ENCODE measurements around the gene ZNF583. TPM values are rescaled to one million over a fixed set of nuclear protein-coding genes. Genes with fewer than 3 reads are reported as not detected.

The ZNF583 gene
- total and polyA plus RNA-seq, 2 of the 13 experiments (the other 11 are each of a cell fraction or from before 2014, with no cell fraction given), result 0.65 to 5.3 TPM

GRCh38 chr19:56403764-56404704, at the start of gene ZNF583 (continued):
- peak; percentile 66; the same call in 1 of the 2 replicates for TF ChIP-seq PRDM15 (CRISPR knock-in tag; IDR thresholded peaks at IDR 0.05)
- TF ChIP-seq RBM22 (optimal IDR thresholded peaks at IDR 0.05; ENCODE audit: low read length), result no peak
- no peak for TF ChIP-seq ZFP82 (CRISPR knock-in tag; IDR thresholded peaks at IDR 0.05; ENCODE audit: borderline replicate concordance)
- no peak for TF ChIP-seq ZNF780A (CRISPR knock-in tag; IDR thresholded peaks at IDR 0.05)
- TF ChIP-seq NCOA1 (CRISPR knock-in tag; IDR thresholded peaks at IDR 0.05), result no peak
- no peak; the same call in 1 of the 2 replicates for TF ChIP-seq HOXA5 (CRISPR knock-in tag; IDR thresholded peaks at IDR 0.05)
- TF ChIP-seq ATRX (CRISPR knock-in tag; IDR thresholded peaks at IDR 0.05; ENCODE audit: borderline replicate concordance), result no peak
- TF ChIP-seq ZNF747 (CRISPR knock-in tag; IDR thresholded peaks at IDR 0.05; ENCODE audit: borderline replicate concordance), result no peak
- peak; percentile 81 for TF ChIP-seq HCFC1 (IDR thresholded peaks at IDR 0.05; ENCODE audit: low read depth, low read length)
- 0 out of 2 replicates have a peak, but pooled peaks have one; percentile 28 for TF ChIP-seq ATF7-NPFF (CRISPR knock-in tag; IDR thresholded peaks at IDR 0.05; ENCODE audit: low read depth)
- 0 out of 2 replicates have a peak, but pooled peaks have one; percentile 13 for TF ChIP-seq ERF (CRISPR knock-in tag; IDR thresholded peaks at IDR 0.05)
- TF ChIP-seq ZBTB43 (CRISPR knock-in tag; conservative IDR thresholded peaks at IDR 0.05), result peak; percentile 56; the same call in 1 of the 2 replicates
- TF ChIP-seq SATB2 (CRISPR knock-in tag; IDR thresholded peaks at IDR 0.05), result peak; percentile 74; the same call in 1 of the 2 replicates
- TF ChIP-seq FOXC1 (CRISPR knock-in tag; IDR thresholded peaks at IDR 0.05; ENCODE audit: borderline replicate concordance), result no peak
- peak; percentile 57; the same call in 1 of the 2 replicates for TF ChIP-seq POLR2G (IDR thresholded peaks at IDR 0.05; ENCODE audit: low read depth, low read length)
- no peak for TF ChIP-seq ELK4 (CRISPR knock-in tag; IDR thresholded peaks at IDR 0.05; ENCODE audit: borderline replicate concordance)
- TF ChIP-seq RXRA (CRISPR knock-in tag; IDR thresholded peaks at IDR 0.05), result no peak
- TF ChIP-seq SP4 (CRISPR knock-in tag; IDR thresholded peaks at IDR 0.05), result peak; percentile 59; the same call in 1 of the 2 replicates
- no peak for TF ChIP-seq ZNF274 (CRISPR knock-in tag; IDR thresholded peaks at IDR 0.05)
- TF ChIP-seq ZNF766 (CRISPR knock-in tag; IDR thresholded peaks at IDR 0.05; ENCODE audit: borderline replicate concordance), result 0 out of 2 replicates have a peak, but pooled peaks have one; percentile 43
- TF ChIP-seq ZNF639 (CRISPR knock-in tag; conservative IDR thresholded peaks at IDR 0.05), result no peak
- TF ChIP-seq HNRNPL (IDR thresholded peaks at IDR 0.05; ENCODE audit: low read depth, low read length), result no peak

Data from HepG2 (cell line).